Activated T-helper 17 cell treated with anti-CD3 and anti-CD28 coated beads, Interleukin-2, amount 50 U/mL, for 72 hours (primary cell): ENCODE measurements around the gene ANKS3. TPM values are rescaled to one million over a fixed set of nuclear protein-coding genes. Genes with fewer than 3 reads are reported as not detected.
"Not testable (repeated sequence)": the region's sequence is repeated elsewhere in the genome, so short reads cannot be mapped to it uniquely, and the experiment has no call there.

Experiments
- ATAC-seq: fragments of 150-1000 bp; cut with Tn5 transposase; replicated peaks from 2 replicates; pipeline ENCODE4 v1.10.0; 2021; ENCODE audit warnings: mild to moderate bottlenecking, moderate library complexity
- H3K27ac Mint-ChIP-seq: one replicate; pipeline ENCODE4 v1.8.0; 2022; ENCODE audit warnings: mixed read lengths
- H3K27me3 Mint-ChIP-seq: one replicate; pipeline ENCODE4 v1.8.0; 2022; ENCODE audit warnings: mixed read lengths
- H3K36me3 Mint-ChIP-seq: one replicate; pipeline ENCODE4 v1.8.0; 2022; ENCODE audit warnings: low read depth, mild to moderate bottlenecking, mixed read lengths
- H3K4me1 Mint-ChIP-seq: one replicate; pipeline ENCODE4 v1.8.0; 2022; ENCODE audit warnings: mixed read lengths
- H3K4me3 Mint-ChIP-seq: one replicate; pipeline ENCODE4 v1.8.0; 2022; ENCODE audit warnings: mild to moderate bottlenecking, mixed read lengths
- H3K9me3 Mint-ChIP-seq: one replicate; pipeline ENCODE4 v1.8.0; 2022; ENCODE audit warnings: mixed read lengths
- total RNA-seq, 2 donors: library from RNA; stranded (reverse); gene quantifications; one replicate each; pipeline ENCODE4 v1.2.3, GENCODE V29; 2022

Gene ANKS3
- total RNA-seq, 2 donors from 2014 or later = 14.0 to 15.7 TPM

GRCh38 chr16:4747906-4748681 lies 14.0 kb upstream of the ANKS3 start:
- H3K4me3 Mint-ChIP-seq = no peak overlapping the region
- no peaks in the 10 kb centered on the region for H3K27me3 Mint-ChIP-seq
- H3K36me3 Mint-ChIP-seq = peaks cover 11% of the 10 kb centered on the region
- H3K4me1 Mint-ChIP-seq = no peaks in the 10 kb centered on the region
- no peak for ATAC-seq
- H3K9me3 Mint-ChIP-seq = no peaks in the 10 kb centered on the region
- H3K27ac Mint-ChIP-seq = no peak overlapping the region

- H3K27me3 Mint-ChIP-seq = no peaks in the 10 kb centered on the region
- H3K27ac Mint-ChIP-seq = no peak overlapping the region
- no peak overlapping the region for H3K4me3 Mint-ChIP-seq
- ATAC-seq = no peak
- no peaks in the 10 kb centered on the region for H3K4me1 Mint-ChIP-seq
- peaks cover 9% of the 10 kb centered on the region for H3K36me3 Mint-ChIP-seq
- H3K9me3 Mint-ChIP-seq = no peaks in the 10 kb centered on the region
These were observed 13.0 kb upstream of the ANKS3 start for GRCh38 chr16:4746991-4747574.

- H3K36me3 Mint-ChIP-seq = peaks cover 2% of the 10 kb centered on the region
- no peak overlapping the region for H3K4me3 Mint-ChIP-seq
- H3K27ac Mint-ChIP-seq = no peak overlapping the region
- H3K27me3 Mint-ChIP-seq = no peaks in the 10 kb centered on the region
- ATAC-seq = no peak
- H3K4me1 Mint-ChIP-seq = no peaks in the 10 kb centered on the region
- no peaks in the 10 kb centered on the region for H3K9me3 Mint-ChIP-seq
These were observed 12.1 kb upstream of the ANKS3 start for GRCh38 chr16:4746215-4746614.

- Mint-ChIP-seq H3K36me3 (no peaks in the 10 kb centered on the region), H3K4me1 (no peaks in the 10 kb centered on the region), H3K9me3 (no peaks in the 10 kb centered on the region), H3K4me3 (no peak overlapping the region), H3K27ac (no peak overlapping the region), H3K27me3 (no peaks in the 10 kb centered on the region)
- ATAC-seq = no peak
These were observed 11.2 kb upstream of the ANKS3 start for GRCh38 chr16:4745274-4745569.

- H3K36me3 Mint-ChIP-seq = no peaks in the 10 kb centered on the region
- no peak overlapping the region for H3K27ac Mint-ChIP-seq
- no peak for ATAC-seq
- H3K9me3 Mint-ChIP-seq = no peaks in the 10 kb centered on the region
- no peaks in the 10 kb centered on the region for H3K4me1 Mint-ChIP-seq
- H3K27me3 Mint-ChIP-seq = no peaks in the 10 kb centered on the region
- no peak overlapping the region for H3K4me3 Mint-ChIP-seq
These were observed 10.6 kb upstream of the ANKS3 start for GRCh38 chr16:4744555-4745273.

GRCh38 chr16:4743226-4743878 lies 9.3 kb upstream of the ANKS3 start:
- Mint-ChIP-seq H3K36me3 (no peaks in the 10 kb centered on the region), H3K4me1 (no peaks in the 10 kb centered on the region), H3K4me3 (peak overlapping the region; percentile 37), H3K27ac (peak overlapping the region; percentile 63), H3K27me3 (no peaks in the 10 kb centered on the region), H3K9me3 (no peaks in the 10 kb centered on the region)
- ATAC-seq = no peak

- H3K27me3 Mint-ChIP-seq, H3K9me3 Mint-ChIP-seq, H3K27ac Mint-ChIP-seq, H3K36me3 Mint-ChIP-seq, H3K4me3 Mint-ChIP-seq, H3K4me1 Mint-ChIP-seq, ATAC-seq: not testable (repeated sequence)
These were observed 4.3 kb upstream of the ANKS3 start for GRCh38 chr16:4738370-4738769.

GRCh38 chr16:4737545-4737944 lies 3.5 kb upstream of the ANKS3 start:
- peaks cover 3% of the 10 kb centered on the region for H3K27me3 Mint-ChIP-seq
- H3K4me1 Mint-ChIP-seq = peaks cover 8% of the 10 kb centered on the region
- H3K9me3 Mint-ChIP-seq = no peaks in the 10 kb centered on the region
- no peak overlapping the region for H3K4me3 Mint-ChIP-seq
- ATAC-seq = no peak
- no peak overlapping the region for H3K27ac Mint-ChIP-seq
- H3K36me3 Mint-ChIP-seq = no peaks in the 10 kb centered on the region

GRCh38 chr16:4736546-4736945 lies 2.5 kb upstream of the ANKS3 start:
- Mint-ChIP-seq H3K9me3 (no peaks in the 10 kb centered on the region), H3K27me3 (peaks cover 3% of the 10 kb centered on the region), H3K4me1 (peaks cover 9% of the 10 kb centered on the region), H3K36me3 (no peaks in the 10 kb centered on the region), H3K4me3 (no peak overlapping the region), H3K27ac (no peak overlapping the region)
- ATAC-seq = no peak

GRCh38 chr16:4734730-4735535 lies 862 bp upstream of the ANKS3 start:
- Mint-ChIP-seq H3K4me1 (peaks cover 9% of the 10 kb centered on the region), H3K9me3 (no peaks in the 10 kb centered on the region), H3K4me3 (peak overlapping the region; percentile 92), H3K27ac (peak overlapping the region; percentile 89), H3K36me3 (peaks cover 6% of the 10 kb centered on the region), H3K27me3 (peaks cover 3% of the 10 kb centered on the region)
- peak; percentile 84 for ATAC-seq

- H3K27ac Mint-ChIP-seq = peak overlapping the region; percentile 89
These were observed 366 bp downstream of the ANKS3 start for GRCh38 chr16:4733747-4734062.

GRCh38 chr16:4733211-4733742 lies 794 bp downstream of the ANKS3 start:
- peak overlapping the region; percentile 89 for H3K27ac Mint-ChIP-seq
- H3K27me3 Mint-ChIP-seq = peaks cover 3% of the 10 kb centered on the region
- peaks cover 9% of the 10 kb centered on the region for H3K4me1 Mint-ChIP-seq
- peak overlapping the region; percentile 92 for H3K4me3 Mint-ChIP-seq
- ATAC-seq = no peak
- no peaks in the 10 kb centered on the region for H3K9me3 Mint-ChIP-seq
- H3K36me3 Mint-ChIP-seq = peaks cover 23% of the 10 kb centered on the region

More at GRCh38 chr16:4733747-4734062, 366 bp downstream of the ANKS3 start:
- Mint-ChIP-seq H3K27me3 (peaks cover 3% of the 10 kb centered on the region), H3K9me3 (no peaks in the 10 kb centered on the region), H3K4me1 (peaks cover 9% of the 10 kb centered on the region), H3K4me3 (peak overlapping the region; percentile 92), H3K36me3 (peaks cover 19% of the 10 kb centered on the region)
- peak; percentile 4 for ATAC-seq

GRCh38 chr16:4729876-4730275 lies 4.2 kb downstream of the ANKS3 start:
- peaks cover 4% of the 10 kb centered on the region for H3K4me1 Mint-ChIP-seq
- H3K4me3 Mint-ChIP-seq = no peak overlapping the region
- ATAC-seq = no peak
- no peaks in the 10 kb centered on the region for H3K27me3 Mint-ChIP-seq
- H3K9me3 Mint-ChIP-seq = no peaks in the 10 kb centered on the region
- peaks cover 38% of the 10 kb centered on the region for H3K36me3 Mint-ChIP-seq
- H3K27ac Mint-ChIP-seq = no peak overlapping the region

- Mint-ChIP-seq H3K9me3 (no peaks in the 10 kb centered on the region), H3K27ac (no peak overlapping the region)
These were observed 5.4 kb downstream of the ANKS3 start for GRCh38 chr16:4728676-4729075.

More at GRCh38 chr16:4728676-4729075, 5.4 kb downstream of the ANKS3 start:
- H3K36me3 Mint-ChIP-seq = peaks cover 46% of the 10 kb centered on the region
- H3K27me3 Mint-ChIP-seq = no peaks in the 10 kb centered on the region
- peaks cover 4% of the 10 kb centered on the region for H3K4me1 Mint-ChIP-seq
- H3K4me3 Mint-ChIP-seq = no peak overlapping the region
- ATAC-seq = no peak
